GM18526 (cell line): ENCODE measurements around the gene GID8.

ENCODE experiments used
- POLR2A ChIP-seq: IDR thresholded peaks from 3 replicates; pipeline ENCODE4 v1.6.1; 2011; ENCODE audit not compliant: insufficient read length; ENCODE audit errors: extremely low read depth

Gene GID8

GRCh38 chr20:62975812-62976508 is 38.0 kb downstream of the GID8 start:
- TF ChIP-seq POLR2A = no peak

DNA sequence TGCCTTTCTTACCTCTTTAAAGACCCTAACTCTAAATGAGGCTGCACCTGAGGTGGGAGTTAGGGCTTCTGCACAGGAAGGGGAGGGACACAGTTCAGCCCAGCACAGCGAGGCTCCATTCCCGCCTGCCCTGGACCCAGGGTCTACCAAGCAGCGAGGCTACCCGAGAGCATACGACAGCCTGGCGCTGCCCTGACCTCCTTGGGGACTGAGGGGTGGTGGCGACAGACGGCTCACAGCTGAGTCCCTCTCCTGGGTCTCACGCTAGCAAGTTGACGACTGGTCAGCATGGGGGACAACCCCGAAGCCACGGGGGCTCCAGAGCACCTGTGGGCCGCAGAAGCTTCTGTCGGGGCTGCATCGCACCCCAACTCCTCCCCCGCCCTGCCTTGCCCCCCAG is 38.9 kb downstream of the GID8 start:
- TF ChIP-seq POLR2A = no peak

DNA sequence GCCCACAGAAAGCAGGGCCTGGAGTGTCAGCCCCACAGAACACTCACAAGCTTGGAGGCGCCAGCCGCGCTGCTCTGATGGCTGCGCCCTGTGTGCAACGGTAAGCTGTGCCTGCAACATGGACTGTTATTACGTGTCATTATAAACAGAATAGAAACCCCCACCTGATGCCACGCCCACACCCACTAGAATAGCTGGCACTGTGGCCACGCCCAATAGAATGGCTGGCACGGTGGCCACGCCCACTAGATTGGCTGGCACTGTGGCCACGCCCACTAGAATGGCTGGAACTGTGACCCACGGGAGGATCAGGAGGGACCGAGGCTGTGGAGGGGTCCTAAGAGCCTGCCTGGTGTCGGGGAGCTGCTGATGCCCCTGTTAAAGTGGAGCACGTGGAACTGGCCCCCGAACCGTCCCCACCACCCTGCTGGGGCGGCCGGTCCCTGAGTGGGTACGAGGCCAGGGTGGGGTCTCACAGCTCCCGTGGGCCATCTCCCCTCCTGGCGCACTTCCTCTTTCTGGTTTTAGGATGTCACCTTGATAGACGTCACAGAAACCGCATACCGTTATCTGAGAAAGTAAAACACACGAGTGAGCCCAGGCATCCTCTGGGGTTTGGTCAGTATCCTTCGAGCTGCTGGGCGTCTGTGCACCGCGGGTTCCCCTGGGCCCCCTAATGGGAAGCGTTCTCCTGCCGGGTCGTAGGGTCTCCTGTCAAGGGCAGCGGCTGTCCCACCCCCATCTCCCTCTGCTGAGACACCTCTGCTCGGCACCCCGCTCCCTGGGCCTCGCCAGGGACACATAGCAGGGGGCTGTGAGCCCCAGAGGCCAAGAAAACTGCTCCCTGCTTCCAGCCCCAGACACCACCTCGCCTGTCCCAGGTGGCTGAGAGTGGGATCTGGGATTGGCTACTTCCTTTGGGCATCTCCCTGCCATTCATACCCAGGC is 39.9 kb downstream of the GID8 start:
- TF ChIP-seq POLR2A = peak; percentile 67

- TF ChIP-seq POLR2A = no peak
Measured at GRCh38 chr20:62978561-62978943, 40.6 kb downstream of the GID8 start.

- TF ChIP-seq POLR2A = no peak
Measured at GRCh38 chr20:62979310-62979709, 41.4 kb downstream of the GID8 start.

- no peak for TF ChIP-seq POLR2A
Measured at GRCh38 chr20:62979876-62980373, 42.0 kb downstream of the GID8 start.

- no peak for TF ChIP-seq POLR2A
Measured at GRCh38 chr20:62980380-62980960, 42.5 kb downstream of the GID8 start.

DNA sequence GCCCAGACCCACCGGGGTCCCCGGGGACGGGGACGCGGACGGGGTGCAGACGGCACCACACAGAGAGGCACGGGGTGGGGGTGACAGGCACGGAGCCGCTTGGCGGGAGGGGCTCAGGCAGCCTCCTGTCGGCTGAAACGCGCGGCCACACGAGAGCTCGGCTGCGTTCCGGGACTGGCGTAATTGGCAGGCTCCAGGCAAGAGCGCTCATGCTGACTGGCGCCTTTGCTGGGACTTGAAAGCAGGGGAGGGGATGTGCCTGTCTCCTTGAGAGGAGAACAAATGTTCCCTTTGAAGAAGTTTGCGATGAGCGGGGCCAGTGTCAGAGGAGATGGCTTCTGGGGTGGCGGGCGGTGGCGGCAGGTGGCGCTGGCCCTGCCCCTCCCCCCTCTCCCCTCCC is 43.0 kb downstream of the GID8 start:
- no peak for TF ChIP-seq POLR2A

- TF ChIP-seq POLR2A = no peak
Measured at GRCh38 chr20:62982124-62983075, 44.5 kb downstream of the GID8 start.

- no peak for TF ChIP-seq POLR2A
Measured at GRCh38 chr20:62983210-62983609, 45.3 kb downstream of the GID8 start.

DNA sequence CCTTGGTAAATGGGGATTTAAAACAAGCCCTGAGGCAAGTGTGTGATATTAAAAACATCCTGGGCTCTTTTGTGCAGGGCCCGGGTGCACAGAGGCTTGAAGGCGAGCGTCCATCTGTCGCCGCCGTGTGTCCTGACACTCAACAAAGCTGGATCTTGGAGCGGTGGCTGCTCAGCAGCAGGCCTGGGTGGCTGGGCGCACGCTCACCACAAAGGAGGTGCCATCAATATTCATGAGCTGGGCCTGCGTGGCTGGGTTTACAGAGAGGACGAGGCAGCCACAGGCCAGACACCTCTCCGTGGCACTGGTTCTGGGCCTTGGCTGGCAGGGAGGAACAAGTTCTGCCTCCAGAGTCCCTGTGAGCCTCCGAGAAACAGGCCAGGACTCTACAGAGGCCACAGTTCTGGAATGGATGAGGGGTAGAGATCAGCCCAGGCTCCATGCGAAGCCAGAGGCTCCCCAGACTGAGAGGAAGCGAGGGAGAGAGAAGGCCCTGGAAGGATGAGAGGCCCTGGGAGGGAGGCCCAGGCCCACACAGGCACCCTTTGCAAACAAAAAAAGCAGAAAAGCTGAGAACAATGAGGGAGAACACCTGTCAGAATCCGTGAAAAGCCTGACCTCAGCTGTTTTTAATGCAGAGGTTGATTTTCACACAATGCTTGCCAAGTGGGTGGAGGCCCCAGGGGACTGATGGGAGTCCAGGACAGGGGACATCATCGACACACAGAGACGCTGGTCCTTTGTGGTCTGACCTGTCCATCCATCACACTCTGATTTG is 46.9 kb downstream of the GID8 start:
- no peak for TF ChIP-seq POLR2A

DNA sequence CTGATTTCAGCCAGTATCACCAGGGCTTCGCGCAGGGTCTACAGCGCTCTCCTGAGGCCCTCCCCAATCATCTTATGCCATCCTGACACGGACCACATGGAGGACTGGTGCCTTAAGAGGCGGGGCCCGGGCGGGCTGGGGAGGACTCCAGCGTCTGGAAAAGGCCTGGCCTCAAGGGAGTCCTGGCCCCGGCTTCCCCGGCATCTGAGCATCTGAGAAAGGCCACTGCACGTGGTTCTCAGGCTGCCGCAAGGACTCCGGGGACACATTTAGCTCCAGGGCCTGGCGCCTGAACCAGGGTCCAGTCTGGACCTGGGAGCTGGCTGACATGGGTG is 47.5 kb downstream of the GID8 start:
- no peak for TF ChIP-seq POLR2A

DNA sequence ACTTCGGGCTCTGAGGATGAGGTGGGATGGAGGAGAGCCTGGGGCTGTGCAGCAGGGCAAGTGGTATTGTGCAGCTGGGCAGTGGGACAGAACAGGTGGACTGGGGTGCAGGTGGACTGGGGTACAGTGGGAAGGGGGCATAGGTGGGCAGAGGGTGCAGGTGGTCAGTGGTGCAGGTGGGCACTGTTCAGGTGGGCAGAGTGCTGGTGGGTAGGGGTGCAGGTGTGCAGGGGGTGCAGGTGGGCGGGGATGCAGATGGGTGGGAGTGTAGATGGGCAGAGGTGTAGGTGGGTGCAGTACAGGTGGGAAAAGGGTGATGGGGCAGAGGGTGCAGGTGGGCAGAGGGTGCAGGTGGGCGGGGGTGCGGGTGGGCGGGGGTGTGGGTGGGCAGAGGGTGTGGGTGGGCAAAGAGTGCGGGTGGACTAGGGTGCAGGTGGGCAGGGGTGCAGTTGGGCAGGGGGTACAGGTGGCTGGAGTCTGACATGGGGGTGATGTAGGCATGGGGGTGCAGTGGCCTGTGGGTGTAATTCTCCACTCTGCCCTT is 48.4 kb downstream of the GID8 start:
- TF ChIP-seq POLR2A = no peak

GRCh38 chr20:62987114-62987513 is 49.2 kb downstream of the GID8 start:
- no peak for TF ChIP-seq POLR2A
